HG03442 (cell line): Measurements from ENCODE around the gene LAMB1.
"Not testable (repeated sequence)": the region's sequence is repeated elsewhere in the genome, so short reads cannot be mapped to it uniquely, and the experiment has no call there.

ENCODE experiments used
- ATAC-seq: cut with Tn5 transposase; IDR thresholded peaks from one replicate; pipeline ENCODE4 v1.9.1; 2021; ENCODE audit warnings: mild to moderate bottlenecking, moderate library complexity; ENCODE audit not compliant: unreplicated experiment

LAMB1 gene

GRCh38 chr7:108002726-108003598 is at the start of gene LAMB1:
LAMB1 (minus strand) TSS chr7:108003161; CDS start chr7:108002885, 276 bp downstream.
- no peak for ATAC-seq

DNA sequence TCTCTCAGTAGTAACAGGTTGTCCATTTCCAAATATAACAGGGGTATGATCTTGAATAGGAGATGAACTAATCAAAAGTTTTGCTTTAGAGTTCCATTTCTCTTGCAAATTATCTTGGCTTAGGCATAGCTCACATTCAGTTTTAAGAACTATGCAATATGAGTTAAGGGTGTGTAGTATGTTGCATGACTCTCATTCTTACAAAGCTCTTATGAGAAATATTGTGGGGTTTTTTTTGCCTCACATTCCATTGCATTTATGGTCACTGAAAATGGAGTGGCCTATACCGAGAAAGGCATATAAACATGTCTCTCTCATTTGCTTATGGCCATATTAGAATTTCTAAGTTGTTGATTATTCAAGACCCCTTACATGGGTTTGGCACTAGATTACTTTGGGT is 48.5 kb upstream of the LAMB1 start:
- ATAC-seq: no peak

DNA sequence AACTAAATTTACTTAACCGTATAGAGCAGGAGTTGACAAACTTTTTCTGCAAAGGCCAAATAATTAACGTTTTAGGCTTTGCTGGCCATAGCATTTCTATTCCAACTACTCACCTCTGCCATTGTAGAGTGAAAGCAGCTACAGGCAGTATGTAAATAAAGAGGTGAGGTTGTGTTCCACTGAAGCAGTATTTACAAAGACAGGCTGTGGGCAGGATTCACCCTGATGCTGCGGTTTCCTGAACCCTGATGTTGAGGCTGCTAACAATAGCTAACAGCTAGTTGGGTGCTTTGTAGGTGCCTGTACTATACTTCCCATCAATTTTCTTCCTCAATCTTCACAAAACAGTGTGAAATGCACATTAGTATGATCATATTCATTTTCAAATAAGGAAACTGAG is 47.0 kb upstream of the LAMB1 start:
- ATAC-seq: peak; percentile 95

DNA sequence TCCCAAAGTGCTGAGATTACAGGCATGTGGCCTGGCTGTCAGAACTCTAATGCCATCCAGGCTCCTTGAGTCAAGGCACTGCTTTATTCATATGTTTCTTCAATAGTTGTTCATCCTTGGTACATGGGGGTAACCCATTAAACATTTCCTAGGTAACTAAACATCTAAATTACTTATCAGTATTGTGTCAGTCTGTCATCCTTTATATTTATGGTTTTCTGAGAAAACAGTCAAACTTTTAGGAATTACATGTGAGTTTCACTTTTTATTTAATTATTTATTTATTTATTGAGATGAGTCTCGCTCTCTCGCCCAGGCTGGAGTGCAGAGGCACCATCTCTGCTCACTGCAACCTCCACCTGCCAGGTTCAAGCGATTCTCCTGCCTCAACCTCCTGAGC is 45.5 kb upstream of the LAMB1 start:
- no peak for ATAC-seq

GRCh38 chr7:108046952-108047506 is 44.1 kb upstream of the LAMB1 start:
- no peak for ATAC-seq

DNA sequence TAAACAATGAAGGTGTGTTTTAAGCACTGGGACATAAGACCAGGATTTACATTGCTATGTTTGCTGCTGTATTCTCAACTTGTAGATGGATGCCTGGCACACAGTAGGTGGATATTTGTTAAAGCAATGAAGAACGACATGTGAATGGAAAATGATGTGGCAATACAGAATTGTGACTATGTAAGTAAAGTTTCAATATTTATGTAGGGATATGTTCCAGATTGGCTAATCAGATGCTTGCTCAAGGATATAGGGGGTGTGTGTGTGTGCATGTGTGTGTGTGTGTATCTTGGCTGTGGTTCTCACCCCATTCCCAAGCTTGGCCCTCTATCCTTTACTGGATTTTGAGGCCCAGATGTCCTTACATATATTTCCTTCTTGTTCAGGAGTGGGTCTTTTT is 42.7 kb upstream of the LAMB1 start:
- ATAC-seq: no peak

DNA sequence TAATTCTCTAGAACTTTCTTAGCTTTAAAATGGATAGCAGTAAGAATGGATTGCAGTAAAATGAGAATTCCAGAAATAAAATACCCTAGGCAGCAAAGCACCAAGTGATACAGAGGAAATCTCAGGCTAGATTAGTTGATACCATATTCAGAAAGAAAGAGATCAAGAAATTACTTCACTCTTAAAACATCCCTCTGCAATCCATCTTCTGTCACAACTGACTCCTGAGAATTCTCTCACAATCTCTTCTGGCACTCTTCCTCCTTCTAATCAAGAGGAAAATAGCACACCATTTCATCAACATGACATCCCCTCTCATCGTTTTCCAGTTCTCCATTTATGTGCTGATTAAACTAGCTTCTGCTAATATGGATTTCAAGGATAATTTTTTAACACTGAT is 42.2 kb upstream of the LAMB1 start:
- no peak for ATAC-seq

DNA sequence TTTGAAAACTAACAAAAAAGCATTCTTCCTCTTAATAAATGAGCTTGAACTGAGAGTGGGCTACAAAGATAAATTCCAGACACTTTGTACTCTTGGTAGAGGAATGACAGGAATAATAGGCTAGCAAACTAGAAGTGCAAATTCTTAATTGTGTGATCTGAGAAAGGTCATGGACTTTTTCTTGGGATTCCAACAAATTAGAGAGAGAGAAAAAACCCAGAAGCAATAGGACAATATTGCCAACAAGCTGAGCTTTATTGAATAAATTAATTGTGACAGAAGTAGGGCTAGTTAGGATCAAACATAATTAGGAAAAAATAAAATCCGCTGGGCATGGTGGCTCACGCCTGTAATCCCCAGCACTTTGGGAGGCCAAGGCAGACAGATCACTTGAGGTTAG is 41.4 kb upstream of the LAMB1 start:
- ATAC-seq: no peak

GRCh38 chr7:108038986-108039385 is 36.0 kb upstream of the LAMB1 start:
- ATAC-seq: no peak

GRCh38 chr7:108037741-108038140 is 34.8 kb upstream of the LAMB1 start:
- ATAC-seq: no peak

GRCh38 chr7:108037140-108037539 is 34.2 kb upstream of the LAMB1 start:
- no peak for ATAC-seq

- no peak for ATAC-seq
These were observed 31.6 kb upstream of the LAMB1 start for GRCh38 chr7:108034586-108034985.

GRCh38 chr7:108033776-108034497 is 31.0 kb upstream of the LAMB1 start:
- ATAC-seq: no peak

DNA sequence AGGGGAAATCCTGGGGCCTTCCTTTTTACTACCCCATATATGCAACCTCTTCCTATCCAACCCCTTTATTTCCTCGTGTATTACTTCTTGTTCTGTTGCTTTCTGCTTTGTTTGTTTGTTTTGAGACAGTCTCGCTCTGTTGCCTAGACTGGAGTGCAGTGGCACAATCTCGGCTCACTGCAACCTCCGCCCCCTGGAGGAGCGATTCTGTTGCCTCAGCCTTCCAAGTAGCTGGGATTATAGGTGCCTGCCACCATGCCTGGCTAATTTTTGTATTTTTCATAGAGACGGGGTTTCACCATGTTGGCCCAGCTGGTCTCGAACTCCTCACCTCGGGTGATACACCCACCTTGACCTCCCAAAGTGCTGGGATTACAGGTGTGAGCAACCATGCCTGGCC is 30.3 kb upstream of the LAMB1 start:
- ATAC-seq: not testable (repeated sequence)

- ATAC-seq: no peak
These were observed 27.6 kb upstream of the LAMB1 start for GRCh38 chr7:108030516-108030915.

DNA sequence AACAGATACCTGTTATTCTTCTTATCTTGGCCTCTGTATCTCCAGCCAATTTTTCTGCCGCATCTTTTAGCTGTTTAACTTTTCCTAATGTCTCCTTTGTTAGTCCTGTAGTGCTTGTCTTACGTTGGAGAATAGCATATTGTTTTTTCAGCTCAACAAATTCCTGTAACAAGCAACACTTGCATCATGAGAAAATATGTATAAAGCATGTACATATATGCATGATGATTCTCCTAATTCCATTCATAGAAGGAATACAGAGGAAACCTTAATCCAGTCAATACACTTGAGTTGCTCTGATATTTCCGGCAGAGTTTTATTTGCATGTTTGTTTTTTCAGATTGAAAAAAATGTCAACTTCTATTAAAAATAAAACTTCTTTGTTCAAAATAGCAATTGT is 26.1 kb upstream of the LAMB1 start:
- no peak for ATAC-seq

GRCh38 chr7:108028111-108028510 is 25.1 kb upstream of the LAMB1 start:
- ATAC-seq: no peak

- ATAC-seq: no peak
These were observed 24.3 kb upstream of the LAMB1 start for GRCh38 chr7:108027239-108027638.

GRCh38 chr7:108026647-108027046 is 23.7 kb upstream of the LAMB1 start:
- ATAC-seq: no peak

GRCh38 chr7:108026116-108026515 is 23.2 kb upstream of the LAMB1 start:
- ATAC-seq: no peak

DNA sequence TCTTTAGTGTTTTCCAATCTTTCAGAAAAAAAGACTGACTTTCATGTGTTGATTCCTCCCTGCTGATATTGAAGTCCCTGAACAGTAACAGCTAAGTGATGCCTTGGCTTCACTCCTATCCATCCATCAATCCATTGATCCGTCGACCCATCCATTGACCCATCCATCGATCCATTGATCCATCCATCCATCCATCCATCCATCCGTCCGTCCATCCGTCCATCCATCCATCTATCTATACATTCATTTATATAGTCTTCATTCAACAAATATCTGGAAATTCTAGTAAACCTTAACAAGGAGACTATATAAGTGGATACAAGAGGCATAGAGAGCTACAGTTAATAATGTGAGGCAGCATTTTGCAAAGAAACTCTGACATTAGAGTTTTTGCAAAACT is 21.6 kb upstream of the LAMB1 start:
- ATAC-seq: no peak

DNA sequence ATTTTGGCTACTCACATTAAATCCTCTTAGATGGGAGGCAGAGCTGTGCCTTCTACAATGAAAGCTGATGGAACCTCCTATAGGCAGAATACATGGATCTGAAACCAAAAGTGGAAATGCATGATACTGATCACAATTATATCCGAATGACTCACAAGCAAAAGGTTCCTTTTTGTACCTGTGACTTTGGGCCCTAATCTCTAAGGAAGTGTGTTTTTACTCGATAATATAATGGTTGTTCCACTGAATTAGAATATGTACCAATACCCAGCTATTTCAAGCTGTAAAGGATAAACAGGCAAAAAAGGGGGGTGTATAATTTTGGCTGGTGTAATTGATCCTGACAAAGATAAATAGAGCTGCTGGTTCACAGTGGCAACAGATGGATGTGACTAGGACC is 17.6 kb upstream of the LAMB1 start:
- ATAC-seq: no peak
